H9 (cell line): ENCODE measurements around the gene GPC6. TPM values are rescaled to one million over a fixed set of nuclear protein-coding genes. Genes with fewer than 3 reads are reported as not detected.

ENCODE experiments used
- DNase-seq: peaks from one replicate; pipeline ENCODE4 v3.0.0-alpha.2; 2017
- H2AFZ ChIP-seq: one replicate; pipeline ENCODE4 v1.6.1; 2013; ENCODE audit warnings: mild to moderate bottlenecking, low read length, control low read depth, moderate library complexity
- H2AK5ac ChIP-seq: 2 replicates; pipeline ENCODE4 v1.6.1; 2013; ENCODE audit warnings: low read length, control low read depth, mixed read lengths; ENCODE audit not compliant: insufficient read length
- H2BK120ac ChIP-seq: one replicate; pipeline ENCODE4 v1.6.1; 2013; ENCODE audit warnings: low read depth, mild to moderate bottlenecking, low read length, control low read depth, inconsistent platforms; ENCODE audit not compliant: poor library complexity, severe bottlenecking
- H2BK12ac ChIP-seq: 2 replicates; pipeline ENCODE4 v1.6.1; 2013; ENCODE audit warnings: low read length, control low read depth, mixed read lengths, low read depth; ENCODE audit not compliant: insufficient read length
- H2BK15ac ChIP-seq: 2 replicates; pipeline ENCODE4 v1.6.1; 2013; ENCODE audit warnings: low read depth, low read length, control low read depth
- H2BK20ac ChIP-seq: one replicate; pipeline ENCODE4 v1.6.1; 2013; ENCODE audit warnings: low read depth, mild to moderate bottlenecking, low read length, control low read depth, inconsistent platforms; ENCODE audit not compliant: poor library complexity, severe bottlenecking
- H2BK5ac ChIP-seq: 2 replicates; pipeline ENCODE4 v1.6.1; 2013; ENCODE audit warnings: low read length, control low read depth, mixed read lengths; ENCODE audit not compliant: insufficient read length
- H3K14ac ChIP-seq: 2 replicates; pipeline ENCODE4 v1.6.1; 2013; ENCODE audit warnings: low read length, control low read depth; ENCODE audit not compliant: insufficient read depth
- H3K18ac ChIP-seq: 2 replicates; pipeline ENCODE4 v1.6.1; 2013; ENCODE audit warnings: low read depth, mild to moderate bottlenecking, mixed read lengths, low read length, control low read depth; ENCODE audit not compliant: insufficient read length
- H3K23ac ChIP-seq: 2 replicates; pipeline ENCODE4 v1.6.1; 2013; ENCODE audit warnings: low read length, control low read depth, mixed read lengths, low read depth; ENCODE audit not compliant: insufficient read length
- H3K23me2 ChIP-seq: 2 replicates; pipeline ENCODE4 v1.6.1; 2013; ENCODE audit warnings: low read depth, mild to moderate bottlenecking, mixed read lengths, low read length, control low read depth; ENCODE audit not compliant: insufficient read length, poor library complexity, severe bottlenecking
- H3K27ac ChIP-seq: 2 replicates; pipeline ENCODE4 v1.5.1; 2013; ENCODE audit warnings: low read length, control low read depth, mixed read lengths, low read depth; ENCODE audit not compliant: insufficient read length
- H3K27me3 ChIP-seq: 2 replicates; pipeline ENCODE4 v1.6.1; 2013; ENCODE audit warnings: low read length, control low read depth, inconsistent platforms; ENCODE audit not compliant: insufficient read depth
- H3K4ac ChIP-seq: 2 replicates; pipeline ENCODE4 v1.6.1; 2013; ENCODE audit warnings: low read depth, mild to moderate bottlenecking, control low read depth, inconsistent platforms, low read length, moderate library complexity
- H3K4me1 ChIP-seq: 2 replicates; pipeline ENCODE4 v1.6.1; 2013; ENCODE audit warnings: low read length, control low read depth, inconsistent platforms; ENCODE audit not compliant: insufficient read depth
- H3K4me2 ChIP-seq: 2 replicates; pipeline ENCODE4 v1.6.1; 2013; ENCODE audit warnings: low read length, control low read depth, mixed read lengths; ENCODE audit not compliant: insufficient read length, insufficient read depth
- H3K56ac ChIP-seq: 2 replicates; pipeline ENCODE4 v1.6.1; 2013; ENCODE audit warnings: low read depth, mild to moderate bottlenecking, mixed read lengths, low read length, control low read depth; ENCODE audit not compliant: insufficient read length
- H3K79me1 ChIP-seq: 2 replicates; pipeline ENCODE4 v1.6.1; 2013; ENCODE audit warnings: low read depth, mild to moderate bottlenecking, moderate library complexity, low read length, control low read depth, inconsistent platforms; ENCODE audit not compliant: insufficient read depth, poor library complexity, severe bottlenecking
- H3K79me2 ChIP-seq: 2 replicates; pipeline ENCODE4 v1.6.1; 2013; ENCODE audit warnings: low read length, control low read depth, inconsistent platforms; ENCODE audit not compliant: insufficient read depth
- H3K9ac ChIP-seq: 2 replicates; pipeline ENCODE4 v1.6.1; 2013; ENCODE audit warnings: low read length, control low read depth, mixed read lengths; ENCODE audit not compliant: insufficient read length; ENCODE audit errors: extremely low read depth
- H3K9me3 ChIP-seq: one replicate; pipeline ENCODE4 v1.6.1; 2013; ENCODE audit warnings: low read depth, low read length, inconsistent platforms; ENCODE audit not compliant: control insufficient read depth
- H3T11ph ChIP-seq: one replicate; pipeline ENCODE4 v1.6.1; 2013; ENCODE audit warnings: mild to moderate bottlenecking, low read length, control low read depth, inconsistent platforms
- H4K20me1 ChIP-seq: one replicate; pipeline ENCODE4 v1.6.1; 2013; ENCODE audit not compliant: control insufficient read depth, insufficient read length, insufficient read depth
- H4K5ac ChIP-seq: 2 replicates; pipeline ENCODE4 v1.6.1; 2013; ENCODE audit warnings: low read depth, mild to moderate bottlenecking, mixed read lengths, low read length, control low read depth; ENCODE audit not compliant: insufficient read length
- H4K8ac ChIP-seq: replicated peaks from 2 replicates; pipeline ENCODE4 v1.6.1; 2013; ENCODE audit warnings: low read length, control low read depth, mixed read lengths, low read depth; ENCODE audit not compliant: insufficient read length
- H4K91ac ChIP-seq: 2 replicates; pipeline ENCODE4 v1.6.1; 2013; ENCODE audit warnings: low read depth, mild to moderate bottlenecking, moderate library complexity, mixed read lengths, low read length, control low read depth; ENCODE audit not compliant: insufficient read length
- H3K27ac Mint-ChIP-seq, 3 experiments: 2 replicates in 2 of 3; 3 replicates in 1 of 3; pipeline ENCODE4 v1.8.0; 2020 to 2021; ENCODE audit warnings: mixed read lengths in 3 of 3, mild to moderate bottlenecking in 1 of 3, moderate library complexity in 1 of 3
- H3K27me3 Mint-ChIP-seq: 2 replicates; pipeline ENCODE4 v1.8.0; 2021; ENCODE audit warnings: low read depth, mild to moderate bottlenecking, moderate library complexity, mixed read lengths
- H3K36me3 Mint-ChIP-seq, 3 experiments: 2 replicates in 2 of 3; 3 replicates in 1 of 3; pipeline ENCODE4 v1.8.0; 2020 to 2021; ENCODE audit warnings: low read depth in 3 of 3, mixed read lengths in 3 of 3; ENCODE audit not compliant: insufficient read depth in 1 of 3
- H3K4me1 Mint-ChIP-seq, 2 experiments: 2 replicates each; pipeline ENCODE4 v1.8.0; 2020; ENCODE audit warnings: mixed read lengths in 2 of 2
- H3K4me3 Mint-ChIP-seq, 2 experiments: 2 replicates in 1 of 2; 3 replicates in 1 of 2; pipeline ENCODE4 v1.8.0; 2020 to 2021; ENCODE audit warnings: mild to moderate bottlenecking in 2 of 2, mixed read lengths in 2 of 2, moderate library complexity in 1 of 2
- H3K9me3 Mint-ChIP-seq, 2 experiments: 2 replicates in 1 of 2; 3 replicates in 1 of 2; pipeline ENCODE4 v1.8.0; 2020; ENCODE audit warnings: mild to moderate bottlenecking in 2 of 2, mixed read lengths in 2 of 2, moderate library complexity in 1 of 2
- WGBS: extraction: QIAGEN DNeasy Blood & Tissue Kit; methylation state at CpG from one replicate; pipeline ENCODE4 v1.1.7; 2013; ENCODE audit warnings: missing lambda C conversion rate, low lambda C conversion rate, mixed read lengths; ENCODE audit not compliant: insufficient read length; ENCODE audit errors: extremely low coverage; 5-methylcytosine and 5-hydroxymethylcytosine counted together
- total RNA-seq: library from RNA; stranded (reverse); gene quantifications from 2 replicates; pipeline ENCODE4 v1.2.1, GENCODE V29; 2021
- TF ChIP-seq, protein P1 (sequence below): fragments of 200-600 bp; sonication (generic); conservative IDR thresholded peaks from 3 replicates; pipeline ENCODE4 v1.8.0; 2021; ENCODE audit warnings: antibody characterized with exemption, mild to moderate bottlenecking

The GPC6 gene
- total RNA-seq, 1 experiment from 2014 or later, result 15.6 TPM

DNA sequence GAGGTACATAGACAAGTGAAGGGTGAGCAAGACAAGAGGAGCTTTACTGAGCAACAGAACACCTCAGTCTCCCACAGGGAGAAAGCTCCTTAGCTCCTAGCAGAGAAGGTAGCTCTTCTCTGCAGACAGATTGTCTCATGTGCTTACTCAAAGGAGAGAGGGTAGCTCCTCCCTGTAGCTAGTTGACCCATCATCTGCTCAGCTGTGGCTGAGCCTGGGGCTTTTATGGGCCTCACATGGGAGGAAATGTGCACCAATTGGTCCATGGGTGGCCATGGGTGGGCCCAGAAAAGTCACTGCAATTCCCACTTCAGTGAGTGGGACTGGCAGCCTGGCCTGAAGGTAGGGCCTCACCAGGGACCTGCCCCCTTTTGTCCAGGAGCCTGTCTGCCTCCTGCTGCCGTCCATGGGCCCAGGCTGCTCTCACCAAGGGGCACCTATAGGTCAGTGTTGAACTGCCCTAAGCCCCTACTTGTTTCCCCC lies 246.2 kb downstream of the GPC6 start:
- H3K4me2 ChIP-seq, result no peak overlapping the region
- H3K36me3 Mint-ChIP-seq, result peaks cover 10 to 19% (median 13%) of the 10 kb centered on the region in 3 experiments
- peaks cover 5 to 14% of the 10 kb centered on the region in 2 experiments for H3K4me1 Mint-ChIP-seq
- H2AFZ ChIP-seq, result no peak overlapping the region
- no peak overlapping the region for H4K5ac ChIP-seq
- H3K23ac ChIP-seq, result no peak overlapping the region
- no peak overlapping the region; the same call in 1 of the 2 replicates for H3K14ac ChIP-seq
- no peak overlapping the region for H3T11ph ChIP-seq
- H4K8ac ChIP-seq, result no peak overlapping the region
- DNase-seq, result no peak
- H2AK5ac ChIP-seq, result no peak overlapping the region
- no peak overlapping the region for H3K27ac Mint-ChIP-seq
- H3K27me3 ChIP-seq, result no peaks in the 10 kb centered on the region
- WGBS, result no CpG with 5 or more reads among the region's 1 CpG
- peaks cover 9 to 14% of the 10 kb centered on the region in 2 experiments for H3K9me3 Mint-ChIP-seq
- no peak overlapping the region for H3K56ac ChIP-seq
- H3K9ac ChIP-seq, result no peak overlapping the region
- H3K4me3 Mint-ChIP-seq, result no peak overlapping the region
- no peak overlapping the region for H3K18ac ChIP-seq
- no peak overlapping the region for H2BK20ac ChIP-seq
- H3K4ac ChIP-seq, result no peak overlapping the region
- H2BK15ac ChIP-seq, result no peak overlapping the region
- no peaks in the 10 kb centered on the region for H3K23me2 ChIP-seq
- H3K4me1 ChIP-seq, result no peaks in the 10 kb centered on the region; the same call in 1 of the 2 replicates
- no peak overlapping the region for H3K27ac ChIP-seq
- H3K79me2 ChIP-seq, result no peaks in the 10 kb centered on the region; the same call in 1 of the 2 replicates
- no peaks in the 10 kb centered on the region for H4K20me1 ChIP-seq
- no peak overlapping the region for H4K91ac ChIP-seq
- no peaks in the 10 kb centered on the region for H3K79me1 ChIP-seq
- TF ChIP-seq, protein P1, sequence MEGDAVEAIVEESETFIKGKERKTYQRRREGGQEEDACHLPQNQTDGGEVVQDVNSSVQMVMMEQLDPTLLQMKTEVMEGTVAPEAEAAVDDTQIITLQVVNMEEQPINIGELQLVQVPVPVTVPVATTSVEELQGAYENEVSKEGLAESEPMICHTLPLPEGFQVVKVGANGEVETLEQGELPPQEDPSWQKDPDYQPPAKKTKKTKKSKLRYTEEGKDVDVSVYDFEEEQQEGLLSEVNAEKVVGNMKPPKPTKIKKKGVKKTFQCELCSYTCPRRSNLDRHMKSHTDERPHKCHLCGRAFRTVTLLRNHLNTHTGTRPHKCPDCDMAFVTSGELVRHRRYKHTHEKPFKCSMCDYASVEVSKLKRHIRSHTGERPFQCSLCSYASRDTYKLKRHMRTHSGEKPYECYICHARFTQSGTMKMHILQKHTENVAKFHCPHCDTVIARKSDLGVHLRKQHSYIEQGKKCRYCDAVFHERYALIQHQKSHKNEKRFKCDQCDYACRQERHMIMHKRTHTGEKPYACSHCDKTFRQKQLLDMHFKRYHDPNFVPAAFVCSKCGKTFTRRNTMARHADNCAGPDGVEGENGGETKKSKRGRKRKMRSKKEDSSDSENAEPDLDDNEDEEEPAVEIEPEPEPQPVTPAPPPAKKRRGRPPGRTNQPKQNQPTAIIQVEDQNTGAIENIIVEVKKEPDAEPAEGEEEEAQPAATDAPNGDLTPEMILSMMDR, result no peak
- H2BK120ac ChIP-seq, result no peak overlapping the region
- H3K27me3 Mint-ChIP-seq, result no peaks in the 10 kb centered on the region
- H3K9me3 ChIP-seq, result no peaks in the 10 kb centered on the region
- H2BK12ac ChIP-seq, result no peak overlapping the region
- H2BK5ac ChIP-seq, result no peak overlapping the region
